Ovary (tissue), 9 donors: ENCODE data around the gene SIL1. TPM values are rescaled to one million over a fixed set of nuclear protein-coding genes. Genes with fewer than 3 reads are reported as not detected.
"Not testable (repeated sequence)": the region's sequence is repeated elsewhere in the genome, so short reads cannot be mapped to it uniquely, and the experiment has no call there.

ENCODE experiments used
- DNase-seq, 5 donors: peaks; one replicate each; pipeline ENCODE4 v3.0.0-alpha.2; 2019 to 2020
- H3K27ac ChIP-seq, 2 donors: fragments of 200-600 bp; one replicate each; pipeline versions ENCODE4 v1.5.1 to v1.8.0; 2019 to 2022
- H3K27me3 ChIP-seq: fragments of 200-600 bp; one replicate; pipeline ENCODE4 v1.8.0; 2022
- H3K36me3 ChIP-seq: fragments of 200-600 bp; sonication (generic); one replicate; pipeline ENCODE4 v1.5.1; 2019
- H3K4me1 ChIP-seq: one replicate; pipeline ENCODE4 v1.8.1; 2013; ENCODE audit warnings: mild to moderate bottlenecking, moderate library complexity; ENCODE audit not compliant: insufficient read depth
- H3K4me3 ChIP-seq: fragments of 200-600 bp; sonication (generic); one replicate; pipeline ENCODE4 v1.5.1; 2017
- H3K9me3 ChIP-seq, 2 donors: fragments of 200-600 bp in 1 of 2; sonication (generic) in 1 of 2; one replicate each; pipeline versions ENCODE4 v1.5.1 to v1.8.1; 2013 to 2019; ENCODE audit warnings: mild to moderate bottlenecking in 1 of 2, moderate library complexity in 1 of 2
- CTCF ChIP-seq, 3 donors: fragments of 450-650 bp in 2 of 3; fragments of 200-600 bp in 1 of 3; IDR thresholded peaks; one replicate each; pipeline versions ENCODE4 v1.5.1 to v1.8.0; 2016 to 2022; ENCODE audit warnings: antibody characterized with exemption in 3 of 3, mild to moderate bottlenecking in 1 of 3
- EP300 ChIP-seq: sonication (generic); formaldehyde crosslinking; IDR thresholded peaks from one replicate; pipeline ENCODE4 v1.6.1; 2017; ENCODE audit warnings: antibody characterized with exemption
- POLR2A ChIP-seq: fragments of 450-650 bp; IDR thresholded peaks from one replicate; pipeline ENCODE4 v1.6.1; 2017; ENCODE audit warnings: antibody characterized with exemption, mild to moderate bottlenecking, moderate library complexity
- WGBS, 3 donors: extraction: QIAGEN DNeasy Blood & Tissue Kit in 1 of 3; methylation state at CpG; one replicate each; pipeline versions ENCODE4 v1.1.5 to v1.1.7; 2013 to 2017; 5-methylcytosine and 5-hydroxymethylcytosine counted together
- intact Hi-C, 4 donors: fragments of 100-400 bp; cut with DNase I; formaldehyde crosslinking; loops; one replicate each; pipeline versions ENCODE4 v1.11.0 to v1.15.1; 2022 to 2023
- polyA plus RNA-seq, 2 donors: library from polyadenylated mRNA; stranded (reverse); fragments of 200-250 nt in 1 of 2; fragments of 350-450 nt in 1 of 2; fragmentation: Illumina TruSeq in 1 of 2; extraction: RNeasy Lipid Tissue Mini Kit (QIAGEN cat#74804) in 1 of 2; gene quantifications; one replicate each; pipeline ENCODE4 v1.2.3, GENCODE V29; 2013 to 2014
- total RNA-seq, 7 donors: library from RNA; depleted of rRNA in 2 of 7; stranded (reverse); fragments of >200 nt in 2 of 7; fragmentation: NEBNext Ultra II Directional in 3 of 7; extraction: Animal tissue kit (Norgen Biotek cat#: 25700) in 3 of 7; gene quantifications; one replicate each; pipeline versions ENCODE4 v1.1.0 to v1.2.4, GENCODE V29; 2016 to 2023
- donor health status: DM: no; HTN: no; CAD: no; lungs with moderate emphysema.
- donor health status: DM: no; HTN: no; CAD: no.
- donor health status: Bipolar disorder and iron deficiency.
- donor health status: DM: yes; HTN: yes; CAD: no.
- donor health status: DM: no; HTN: no; CAD: no.
- donor health status: DM: yes; HTN: yes; CAD: no.

Gene SIL1
- total and polyA plus RNA-seq, 9 donors, result 15.7 to 93.0 (median 34.9) TPM

- Histone ChIP-seq H3K4me1 (no peaks in the 10 kb centered on the region), H3K36me3 (no peaks in the 10 kb centered on the region), H3K27ac (no peak overlapping the region), H3K27me3 (no peaks in the 10 kb centered on the region), H3K9me3 (no peaks in the 10 kb centered on the region), H3K4me3 (no peak overlapping the region)
- TF ChIP-seq POLR2A, result no peak
- TF ChIP-seq CTCF (IDR thresholded peaks at IDR 0.05), result no peak
- TF ChIP-seq EP300, result no peak
- WGBS, 3 donors, result 52 to 76% (median 54%) methylated on average over 1 of the region's 1 CpG
- intact Hi-C loops, result no loop called here
- no peak for DNase-seq
Measured at GRCh38 chr5:139228201-139228803, 30.1 kb upstream of the SIL1 start.

GRCh38 chr5:139226131-139226530, 28.0 kb upstream of the SIL1 start:
- Histone ChIP-seq H3K27ac (no peak overlapping the region), H3K36me3 (no peaks in the 10 kb centered on the region), H3K9me3 (no peaks in the 10 kb centered on the region), H3K27me3 (no peaks in the 10 kb centered on the region), H3K4me3 (no peak overlapping the region), H3K4me1 (no peaks in the 10 kb centered on the region)
- DNase-seq, result no peak
- 93 to 99% (median 98%) methylated on average over 2 of the region's 2 CpGs for WGBS, 3 donors
- intact Hi-C loops, result no loop called here
- no peak for TF ChIP-seq CTCF (IDR thresholded peaks at IDR 0.05)
- TF ChIP-seq POLR2A, result no peak
- TF ChIP-seq EP300, result no peak

- Histone ChIP-seq H3K27ac (no peak overlapping the region), H3K4me1 (no peaks in the 10 kb centered on the region), H3K36me3 (no peaks in the 10 kb centered on the region), H3K4me3 (no peak overlapping the region), H3K27me3 (no peaks in the 10 kb centered on the region), H3K9me3 (no peaks in the 10 kb centered on the region)
- WGBS, 3 donors, result 90 to 93% (median 92%) methylated on average over 3 of the region's 3 CpGs
- no peak for DNase-seq
- TF ChIP-seq CTCF (IDR thresholded peaks at IDR 0.05) (no peak), POLR2A (no peak), EP300 (no peak)
- intact Hi-C loops, result loop anchor here in 1 of 4 donors (5.0 kb wide), 1 partner anchor 1311 kb away; no protein-coding TSS in a partner anchor
Measured at GRCh38 chr5:139223481-139223880, 25.3 kb upstream of the SIL1 start.

GRCh38 chr5:139222346-139222745, 24.2 kb upstream of the SIL1 start:
- no peaks in the 10 kb centered on the region for H3K9me3 ChIP-seq
- 46 to 63% (median 52%) methylated on average over 3 of the region's 3 CpGs for WGBS, 3 donors
- no peak overlapping the region for H3K4me3 ChIP-seq
- TF ChIP-seq POLR2A, result no peak
- TF ChIP-seq CTCF (IDR thresholded peaks at IDR 0.05), result no peak
- TF ChIP-seq EP300, result no peak
- intact Hi-C loops, result loop anchor here in 1 of 4 donors (5.0 kb wide), 1 partner anchor 1310 kb away; no protein-coding TSS in a partner anchor
- H3K4me1 ChIP-seq, result no peaks in the 10 kb centered on the region
- no peaks in the 10 kb centered on the region for H3K27me3 ChIP-seq
- no peak for DNase-seq
- no peak overlapping the region for H3K27ac ChIP-seq
- no peaks in the 10 kb centered on the region for H3K36me3 ChIP-seq

- DNase-seq, H3K27me3 ChIP-seq, H3K4me1 ChIP-seq, H3K9me3 ChIP-seq, H3K27ac ChIP-seq, H3K4me3 ChIP-seq, H3K36me3 ChIP-seq, intact Hi-C loops: not testable (repeated sequence)
- 86 to 95% (median 87%) methylated on average over 7 of the region's 7 CpGs for WGBS, 3 donors
Measured at GRCh38 chr5:139218038-139218437, 19.9 kb upstream of the SIL1 start.
